ENCODE data around the gene KDELR3. TPM values are rescaled to one million over a fixed set of nuclear protein-coding genes. Genes with fewer than 3 reads are reported as not detected.

Gene KDELR3
- polyA plus RNA-seq, 1 donor from 2014 or later: not detected

GRCh38 chr22:38489561-38490145 lies 21.8 kb downstream of the KDELR3 start:
- no peak overlapping the region for H3K27ac ChIP-seq (ENCODE audit: low read length)
- no peaks in the 10 kb centered on the region for H3K9me2 ChIP-seq (ENCODE audit: insufficient read depth, low read length)
- TF ChIP-seq CTCF (IDR thresholded peaks at IDR 0.05; ENCODE audit: poor library complexity, severe bottlenecking) (no peak), POLR2AphosphoS5 (IDR thresholded peaks at IDR 0.05) (no peak)
- peaks cover 13% of the 10 kb centered on the region for H4K20me1 ChIP-seq (ENCODE audit: insufficient read depth)
- no peaks in the 10 kb centered on the region for H3K27me3 ChIP-seq (ENCODE audit: insufficient read depth, low read depth, low read length)
- no peak overlapping the region for H2AFZ ChIP-seq (ENCODE audit: low read depth, low read length)
- peaks cover 15% of the 10 kb centered on the region for H3K79me2 ChIP-seq (replicated peaks; ENCODE audit: insufficient read depth, low read length)
- peaks cover 29% of the 10 kb centered on the region for H3K36me3 ChIP-seq (ENCODE audit: insufficient read depth, low read length)
- no peak overlapping the region for H3K4me3 ChIP-seq (ENCODE audit: low read length)
- no peak overlapping the region for H3K4me2 ChIP-seq (ENCODE audit: low read length)
- H3K9ac ChIP-seq (ENCODE audit: low read length): no peak overlapping the region
- no peaks in the 10 kb centered on the region for H3K9me3 ChIP-seq (ENCODE audit: low read length)
- H3F3A ChIP-seq (ENCODE audit: insufficient read depth, low read length, poor library complexity, severe bottlenecking): no peaks in the 10 kb centered on the region

GRCh38 chr22:38490475-38490874 lies 22.6 kb downstream of the KDELR3 start:
- H3K79me2 ChIP-seq (replicated peaks; ENCODE audit: insufficient read depth, low read length): peaks cover 18% of the 10 kb centered on the region

More at GRCh38 chr22:38490475-38490874, 22.6 kb downstream of the KDELR3 start:
- no peaks in the 10 kb centered on the region for H3K9me3 ChIP-seq (ENCODE audit: low read length)
- H3K9ac ChIP-seq (ENCODE audit: low read length): no peak overlapping the region
- H3K4me3 ChIP-seq (ENCODE audit: low read length): no peak overlapping the region
- H3F3A ChIP-seq (ENCODE audit: insufficient read depth, low read length, poor library complexity, severe bottlenecking): no peaks in the 10 kb centered on the region
- TF ChIP-seq RAD21 (conservative IDR thresholded peaks at IDR 0.05): no peak
- TF ChIP-seq SMC3 (conservative IDR thresholded peaks at IDR 0.05; ENCODE audit: poor library complexity): no peak
- no peak for TF ChIP-seq REST (IDR thresholded peaks at IDR 0.05; ENCODE audit: borderline replicate concordance)
- no peak for TF ChIP-seq TAF1 (IDR thresholded peaks at IDR 0.05; ENCODE audit: low read depth)
- TF ChIP-seq CTCF (IDR thresholded peaks at IDR 0.05; ENCODE audit: poor library complexity, severe bottlenecking): no peak
- no peak for TF ChIP-seq EZH2 (IDR thresholded peaks at IDR 0.05; ENCODE audit: borderline replicate concordance, insufficient read depth, low read length, poor library complexity, severe bottlenecking)
- TF ChIP-seq MXI1 (conservative IDR thresholded peaks at IDR 0.05; ENCODE audit: poor library complexity, severe bottlenecking): no peak
- TF ChIP-seq POLR2AphosphoS5 (IDR thresholded peaks at IDR 0.05): no peak
- TF ChIP-seq EP300 (conservative IDR thresholded peaks at IDR 0.05; ENCODE audit: poor library complexity, severe bottlenecking): no peak
- no peaks in the 10 kb centered on the region for H3K9me2 ChIP-seq (ENCODE audit: insufficient read depth, low read length)
- H3K27ac ChIP-seq (ENCODE audit: low read length): no peak overlapping the region
- no peaks in the 10 kb centered on the region for H3K27me3 ChIP-seq (ENCODE audit: insufficient read depth, low read depth, low read length)
- peaks cover 31% of the 10 kb centered on the region for H3K36me3 ChIP-seq (ENCODE audit: insufficient read depth, low read length)
- no peak overlapping the region for H3K4me2 ChIP-seq (ENCODE audit: low read length)
- H4K20me1 ChIP-seq (ENCODE audit: insufficient read depth): peaks cover 14% of the 10 kb centered on the region
- no peak overlapping the region for H2AFZ ChIP-seq (ENCODE audit: low read depth, low read length)
